ENCODE measurements around the gene CEBPB.
"Not testable (repeated sequence)": the region's sequence is repeated elsewhere in the genome, so short reads cannot be mapped to it uniquely, and the experiment has no call there.

Gene CEBPB
- total RNA-seq, result 16.2 to 65.6 (median 45.5) reads per million in 3 experiments

DNA sequence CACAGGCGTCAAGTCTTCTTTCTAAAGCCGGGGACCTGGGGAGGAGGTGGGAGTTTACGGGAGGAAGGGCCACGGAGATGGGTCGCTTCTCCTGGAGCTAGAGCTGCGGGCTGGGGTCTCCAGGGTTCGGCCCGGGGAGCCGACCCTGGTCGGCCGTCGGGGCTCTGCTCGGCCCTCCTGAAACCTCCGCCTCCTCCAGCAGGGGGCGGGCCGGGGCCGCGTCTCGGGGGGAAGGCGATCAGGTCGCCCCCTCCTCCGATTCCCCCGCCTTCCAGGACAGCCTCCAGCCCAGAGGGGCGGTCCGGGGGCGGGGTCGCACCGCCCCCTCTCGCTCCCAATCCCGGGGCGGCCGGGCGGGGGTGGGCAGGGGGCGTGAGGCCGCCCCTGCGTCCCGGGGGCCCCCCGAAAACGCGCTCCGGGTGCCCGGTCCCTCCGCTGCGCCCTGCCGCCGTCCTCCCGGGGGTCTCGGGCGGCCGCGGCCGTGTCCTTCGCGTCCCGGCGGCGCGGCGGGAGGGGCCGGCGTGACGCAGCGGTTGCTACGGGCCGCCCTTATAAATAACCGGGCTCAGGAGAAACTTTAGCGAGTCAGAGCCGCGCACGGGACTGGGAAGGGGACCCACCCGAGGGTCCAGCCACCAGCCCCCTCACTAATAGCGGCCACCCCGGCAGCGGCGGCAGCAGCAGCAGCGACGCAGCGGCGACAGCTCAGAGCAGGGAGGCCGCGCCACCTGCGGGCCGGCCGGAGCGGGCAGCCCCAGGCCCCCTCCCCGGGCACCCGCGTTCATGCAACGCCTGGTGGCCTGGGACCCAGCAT lies at the start of gene CEBPB:
Gene CEBPB, plus strand, starts transcription at position 580 of the 814 bp plus-strand sequence. Its CDS starts 204 bp downstream, at position 784.
- peak; percentile 77 for DNase-seq

DNA sequence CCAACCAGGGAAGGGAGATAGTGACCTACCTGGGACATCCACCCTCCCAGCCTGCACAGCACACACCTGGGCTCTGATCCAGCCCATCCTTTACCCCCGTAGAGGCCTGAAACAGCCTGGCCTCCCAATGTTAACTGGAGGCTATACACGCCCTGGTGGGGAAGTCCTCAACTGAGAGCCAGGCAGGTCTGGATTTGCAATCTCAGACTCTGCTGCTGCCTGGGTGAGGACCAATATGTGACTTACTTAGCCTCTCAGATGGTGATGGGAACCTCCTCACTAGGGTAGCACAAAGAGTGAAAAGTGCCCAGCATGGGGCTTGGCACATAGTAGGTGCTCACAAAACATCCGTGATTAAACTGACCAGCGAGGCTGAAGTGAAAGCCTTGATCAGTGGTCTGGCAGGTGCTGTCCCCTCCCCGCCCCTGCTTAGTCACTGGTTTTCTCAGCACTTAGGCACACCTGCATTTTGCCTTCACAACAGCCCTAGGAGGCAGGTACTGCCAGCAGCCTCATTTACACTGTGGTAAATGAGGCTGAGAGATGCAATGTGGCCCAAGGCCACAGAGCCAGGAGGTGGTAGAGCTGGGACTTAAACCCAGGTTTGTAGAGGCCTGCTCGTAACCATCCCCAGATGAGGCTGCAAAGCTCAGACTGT lies 49.5 kb upstream of the CEBPB start:
- DNase-seq, result no peak

DNA sequence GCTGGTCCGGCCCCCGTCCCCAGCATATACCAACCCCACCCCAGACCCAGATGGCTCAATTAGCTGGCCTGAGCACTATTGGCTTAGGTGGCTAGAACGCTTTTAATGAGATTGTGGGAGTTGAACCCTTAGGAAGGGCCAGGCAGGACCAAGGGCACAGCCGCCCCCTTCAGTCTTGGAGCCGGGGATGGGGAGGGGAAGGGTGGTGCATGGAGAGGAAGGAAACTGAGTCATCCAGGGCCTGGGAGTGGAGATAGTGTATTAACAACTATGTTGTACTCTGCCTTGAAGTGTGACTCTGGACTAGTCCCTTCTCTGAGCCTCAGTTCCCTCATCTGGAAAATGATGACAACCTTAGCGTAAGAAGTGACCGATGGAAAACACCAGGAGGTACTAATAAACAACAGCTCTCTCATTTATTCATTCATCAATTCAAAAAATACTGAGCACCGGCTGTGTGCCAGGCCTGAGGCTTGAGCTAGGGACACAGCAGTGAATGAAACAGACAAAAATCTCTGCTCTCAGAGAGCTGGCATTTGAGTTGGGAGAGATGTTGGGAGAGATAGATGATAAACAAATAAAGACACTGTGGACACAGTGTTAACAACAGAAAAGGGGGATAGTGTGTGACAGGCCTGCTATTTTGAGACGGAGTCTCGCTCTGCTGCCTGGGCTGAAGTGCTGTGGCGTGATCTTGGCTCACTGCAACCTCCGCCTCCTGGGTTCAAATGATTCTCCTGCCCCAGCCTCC lies 48.6 kb upstream of the CEBPB start:
- DNase-seq, result no peak

DNA sequence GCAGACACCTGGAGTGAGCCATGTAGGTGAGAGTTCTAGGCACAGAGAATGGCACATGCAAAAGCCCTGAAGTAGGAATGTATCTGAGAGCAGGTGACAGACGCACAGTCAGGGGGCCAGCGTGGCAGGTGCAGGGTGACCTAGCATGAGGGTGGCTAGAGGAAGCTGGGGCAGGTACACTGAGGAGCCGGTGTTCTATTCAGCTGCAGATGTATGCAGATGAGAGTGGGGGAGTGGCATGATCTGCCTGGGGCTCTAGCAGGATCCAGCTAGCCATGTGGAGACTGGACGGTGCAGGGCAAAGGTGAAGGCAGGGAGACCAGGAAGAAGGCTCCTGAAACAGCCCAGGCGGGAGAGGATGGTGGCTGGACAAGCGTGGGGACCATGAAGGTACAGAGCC lies 47.8 kb upstream of the CEBPB start:
- no peak for DNase-seq

DNA sequence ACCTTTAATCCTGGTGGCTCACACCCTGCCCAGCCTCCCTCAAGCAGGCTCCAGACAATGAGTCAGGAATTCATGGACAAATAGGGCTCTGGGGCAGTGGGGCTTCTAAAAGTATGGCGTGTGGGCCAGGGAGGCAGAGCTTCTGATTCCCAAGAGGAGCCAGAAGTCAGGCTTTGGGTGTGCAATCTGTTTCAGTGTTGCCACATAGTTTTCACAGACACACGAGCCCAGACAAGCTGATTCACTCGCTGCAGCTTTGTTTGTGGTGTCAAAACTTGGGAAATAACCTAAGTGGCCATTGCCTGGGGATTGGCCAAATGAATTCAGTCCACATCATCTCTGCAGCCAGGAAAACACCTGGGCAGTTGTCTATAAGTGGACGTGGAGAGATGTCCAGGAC lies 46.3 kb upstream of the CEBPB start:
- DNase-seq, result no peak

DNA sequence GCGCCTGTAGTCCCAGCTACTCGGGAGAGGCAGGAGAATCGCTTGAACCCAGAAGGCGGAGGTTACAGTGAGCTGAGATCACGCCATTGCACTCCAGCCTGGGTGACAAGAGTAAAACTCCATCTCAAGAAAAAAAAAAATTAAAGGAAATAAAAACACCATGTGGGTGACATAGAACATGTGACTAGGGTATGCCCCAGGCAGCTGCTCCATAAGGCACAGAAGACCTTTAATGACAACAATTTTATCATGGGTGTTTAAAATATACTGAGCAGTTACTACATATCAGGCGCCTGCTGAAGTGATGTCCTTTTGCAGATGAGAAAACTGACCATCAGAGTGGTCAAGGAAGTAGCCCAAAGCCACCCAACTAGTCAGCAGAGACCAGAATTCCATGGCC lies 45.1 kb upstream of the CEBPB start:
- DNase-seq, result no peak

DNA sequence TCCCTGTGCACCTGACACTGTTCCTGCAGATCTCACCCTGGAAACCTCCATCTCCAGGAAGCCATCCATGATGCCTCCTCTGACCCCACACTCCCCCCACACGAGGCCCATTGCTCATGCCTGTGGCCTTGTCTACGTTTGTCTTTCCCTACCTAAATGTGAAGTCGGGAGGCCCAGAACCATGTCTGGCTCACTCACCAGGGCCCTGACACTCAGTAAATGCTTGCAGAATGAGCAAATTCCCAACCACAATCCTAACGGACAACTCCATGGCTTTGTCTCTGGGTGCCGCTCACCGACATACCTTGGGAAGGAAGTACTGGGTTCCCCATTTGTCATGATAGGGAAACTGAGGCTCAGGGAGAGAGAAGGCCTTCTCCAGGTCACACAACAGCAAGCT lies 44.4 kb upstream of the CEBPB start:
- no peak for DNase-seq

DNA sequence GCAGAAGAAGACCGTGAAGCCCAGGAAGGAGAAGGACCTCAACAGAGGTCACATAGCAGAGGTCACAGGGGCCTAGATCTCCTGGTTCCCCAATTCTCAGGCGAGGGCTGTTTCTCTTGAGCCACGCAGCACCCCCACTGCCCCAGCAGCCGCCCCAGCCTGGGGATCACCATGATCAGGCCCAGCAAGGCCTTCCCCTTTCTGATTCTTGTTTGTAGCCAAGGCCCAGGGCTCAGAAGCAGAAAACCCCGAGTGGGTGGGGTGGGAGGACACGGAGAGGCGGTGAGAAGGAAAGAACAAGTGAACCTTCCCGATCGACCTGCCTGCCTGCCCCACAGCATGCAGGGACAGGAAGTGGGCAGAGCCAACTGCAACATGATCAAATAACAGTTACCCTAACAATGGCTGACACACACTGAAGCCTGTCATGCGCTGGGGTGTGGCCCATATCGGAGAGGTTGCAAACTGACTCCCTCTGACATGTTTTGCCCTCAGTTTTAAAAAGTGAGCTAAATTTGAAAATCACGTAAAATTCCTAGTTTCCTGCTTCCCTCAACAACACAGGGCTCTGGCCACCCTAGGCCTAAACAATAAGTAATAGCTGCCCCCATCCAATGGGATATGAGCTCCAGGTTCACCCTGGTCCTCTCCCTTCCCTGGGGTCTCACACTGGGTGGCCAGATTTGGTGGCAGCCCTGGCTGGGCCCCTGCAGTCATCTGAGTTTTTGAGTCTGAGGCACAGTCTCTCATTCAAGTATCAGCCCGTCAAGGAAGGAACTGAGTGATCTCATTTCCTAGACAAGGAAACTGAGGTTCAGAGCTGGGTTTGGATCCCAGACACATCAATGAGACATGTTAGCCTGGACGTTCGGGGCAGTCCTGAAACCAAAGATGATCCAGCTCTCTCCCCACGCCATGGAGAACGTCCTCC lies 43.6 kb upstream of the CEBPB start:
- peak; percentile 83 for DNase-seq

DNA sequence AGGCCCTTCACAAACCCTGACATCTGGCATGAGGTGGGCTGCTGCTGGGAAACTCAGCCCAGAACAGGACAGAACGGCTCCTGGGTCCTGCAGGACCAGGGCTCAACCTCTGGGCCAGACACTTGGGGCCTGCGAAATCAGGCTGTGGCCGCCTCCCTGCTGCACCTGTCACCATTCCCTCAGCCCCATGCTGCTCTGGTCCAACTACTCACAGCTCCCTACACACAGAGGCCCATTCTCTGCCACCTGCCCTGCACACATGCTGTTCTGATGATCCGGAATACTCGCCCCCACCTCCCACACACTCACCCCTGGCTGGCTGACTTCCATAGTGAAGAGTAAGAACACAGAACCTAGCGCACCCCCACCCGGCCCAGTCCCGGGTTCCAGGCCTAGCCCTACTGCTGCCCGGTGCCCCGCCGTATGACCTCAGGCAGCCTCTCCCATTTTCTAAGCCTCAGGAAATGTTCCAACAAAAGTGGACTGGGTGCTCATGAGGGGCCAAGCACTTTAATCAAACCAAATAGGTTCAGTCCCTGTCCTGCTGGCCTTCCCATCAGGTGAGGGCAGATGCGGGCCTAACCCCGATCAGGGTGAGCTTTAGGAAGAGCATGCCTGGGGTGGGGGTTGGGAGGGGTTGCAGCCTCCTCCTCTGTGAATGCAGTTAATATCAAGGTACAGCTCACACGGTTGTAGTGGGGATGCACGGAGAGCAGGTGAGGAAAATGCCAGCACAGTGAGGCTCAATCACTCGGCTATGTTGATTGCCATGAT lies 41.0 kb upstream of the CEBPB start:
- DNase-seq, result no peak

DNA sequence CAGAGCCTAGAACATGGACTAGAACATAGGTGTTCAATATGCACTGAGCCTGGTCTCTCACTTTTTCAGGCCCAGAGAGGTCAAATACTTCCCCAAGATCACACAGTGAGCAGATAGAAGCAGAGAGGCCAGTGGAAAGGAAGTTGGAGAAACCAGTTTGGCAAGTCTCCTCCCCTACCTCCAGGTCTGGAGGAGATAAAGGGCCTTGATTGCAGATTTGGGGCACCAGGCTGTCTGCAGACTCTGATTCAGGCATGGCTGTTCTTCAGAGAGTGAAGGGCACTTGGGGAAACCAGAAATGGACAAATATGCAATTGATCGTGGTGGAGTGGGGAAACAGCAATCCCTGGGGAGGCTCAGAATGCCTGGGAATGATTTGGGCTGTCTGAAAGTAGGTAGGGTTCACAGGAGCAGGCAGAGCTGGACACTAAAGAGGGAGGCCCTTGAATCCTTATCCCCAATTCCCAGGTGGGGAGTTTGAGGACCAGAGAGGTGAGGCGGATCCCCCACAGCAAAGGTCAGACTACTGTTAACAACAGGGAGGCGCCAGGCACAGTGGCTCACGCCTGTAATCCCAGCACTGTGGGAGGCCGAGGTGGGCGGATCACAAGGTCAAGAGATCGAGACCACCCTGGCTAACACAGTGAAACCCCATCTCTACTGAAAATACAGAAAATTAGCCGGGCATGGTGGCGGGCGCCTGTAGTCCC lies 39.4 kb upstream of the CEBPB start:
- no peak for DNase-seq

DNA sequence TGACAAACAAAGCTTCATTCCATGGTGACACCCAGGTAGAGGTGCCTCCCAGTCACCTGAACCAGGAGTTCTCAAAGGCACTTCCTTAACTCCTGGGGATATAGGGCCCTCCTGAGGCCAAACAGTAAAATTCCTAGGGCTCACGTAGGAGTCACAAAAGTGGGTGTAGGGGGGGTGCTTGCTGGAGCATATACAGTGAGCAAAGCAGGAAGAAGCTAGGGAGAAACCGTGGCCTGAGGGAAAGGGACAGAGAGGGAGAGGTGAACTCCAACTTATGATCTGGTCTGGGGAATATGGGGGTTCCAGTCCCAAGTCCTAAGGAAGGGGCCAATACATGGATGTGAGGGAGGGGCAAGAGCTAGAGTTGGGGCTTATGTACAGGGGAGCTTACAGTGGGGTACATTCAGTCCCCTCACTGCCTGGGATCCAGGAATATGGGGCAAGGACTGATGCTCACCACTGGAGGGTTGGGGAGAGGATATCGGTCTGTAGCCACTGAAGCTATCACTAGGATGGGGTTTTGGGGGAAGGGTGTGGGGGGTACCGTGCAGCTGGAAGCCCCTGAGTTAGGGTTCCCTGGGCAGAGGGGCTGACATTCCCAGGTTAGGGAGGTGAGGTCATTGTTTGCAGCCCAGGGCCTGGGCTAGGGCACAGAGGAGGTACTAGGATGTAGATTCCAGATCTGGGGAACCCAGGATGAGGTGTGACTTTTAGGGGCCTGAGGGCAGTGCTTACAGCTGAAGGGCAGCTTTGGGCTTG lies 38.1 kb upstream of the CEBPB start:
- DNase-seq, result no peak

DNA sequence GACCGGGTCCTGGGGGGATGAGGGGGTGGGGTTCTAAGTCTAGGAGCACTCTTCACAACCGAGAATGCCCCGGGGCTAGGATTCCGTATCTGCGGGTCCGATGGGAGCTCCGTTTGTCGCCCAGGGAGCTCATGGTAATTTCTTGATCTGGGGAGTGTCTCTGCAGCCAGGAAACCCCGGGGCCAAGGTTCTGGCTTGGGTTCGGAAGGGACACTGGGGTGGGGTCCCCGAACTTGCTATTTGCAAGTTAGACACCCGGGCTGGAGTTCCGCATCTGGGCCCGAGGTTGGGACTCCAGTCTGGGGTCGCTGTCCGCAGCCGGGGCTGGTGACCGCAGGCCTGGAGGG lies 37.5 kb upstream of the CEBPB start:
- no peak for DNase-seq

DNA sequence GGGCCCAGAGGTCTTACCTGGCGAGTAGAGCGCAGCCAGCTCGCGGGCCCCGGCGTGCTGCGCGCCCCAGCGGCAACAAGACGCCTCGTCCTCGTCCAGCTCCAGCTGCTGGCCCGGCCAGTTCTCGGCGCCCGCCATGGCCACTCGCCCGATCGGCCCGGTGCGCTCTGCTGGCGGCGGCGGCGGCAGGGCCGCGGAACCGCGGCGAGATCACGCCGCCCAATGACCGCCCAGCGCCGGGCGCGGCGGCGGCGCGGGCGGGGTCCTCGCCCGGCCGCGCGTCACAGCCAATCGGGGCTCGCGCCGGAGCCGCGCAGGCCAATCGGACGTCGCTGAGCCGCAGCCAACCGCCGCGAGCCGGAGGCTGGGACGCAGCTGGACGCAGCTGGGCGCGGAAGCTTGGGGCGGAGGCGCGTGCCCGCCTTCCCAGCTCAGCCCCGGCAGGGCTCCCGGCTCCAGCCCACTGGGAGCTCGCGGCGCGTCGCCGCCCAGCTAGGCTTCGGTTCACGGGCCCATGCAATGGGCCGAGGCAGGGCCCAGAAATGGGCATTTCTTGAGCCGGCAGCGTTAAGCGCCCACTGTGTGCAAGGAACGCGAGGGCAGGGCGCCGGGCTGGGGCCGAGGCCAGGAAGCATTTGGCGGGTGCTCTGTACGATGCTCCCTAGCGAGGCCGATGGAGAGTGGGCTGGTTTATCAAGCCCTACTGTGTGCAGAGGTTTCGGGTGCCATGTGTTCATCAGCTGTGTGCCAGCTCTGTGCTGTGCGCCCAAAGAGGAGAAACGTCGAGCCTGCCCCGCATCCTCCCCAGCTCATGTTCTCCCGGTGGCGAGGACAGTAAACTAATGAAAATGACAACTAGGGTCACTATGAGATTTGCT lies 36.9 kb upstream of the CEBPB start, which contains the start of gene PEDS1:
Gene PEDS1, minus strand, starts transcription at position 224 of the 878 bp plus-strand sequence. Its CDS starts 86 bp downstream, at position 138.
- peak; percentile 82 for DNase-seq

DNA sequence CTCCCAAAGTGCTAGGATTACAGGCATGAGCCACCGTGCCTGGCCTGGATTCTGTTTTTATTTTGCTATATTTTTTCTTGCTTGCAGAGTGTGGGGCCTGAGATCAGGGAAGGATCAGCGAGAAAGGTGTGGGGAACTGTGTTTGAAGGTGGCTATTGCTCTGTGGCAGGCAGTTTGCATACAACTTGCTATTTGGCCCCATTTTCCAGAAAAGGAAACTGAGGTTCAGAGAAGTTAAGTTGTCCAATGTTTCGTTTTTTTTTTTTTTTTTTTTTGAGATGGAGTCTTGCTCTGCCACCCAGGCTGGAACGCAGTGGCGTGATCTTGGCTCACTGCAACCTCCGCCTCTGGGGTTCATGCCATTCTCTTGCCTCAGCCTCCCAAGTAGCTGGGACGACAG lies 29.1 kb upstream of the CEBPB start:
- DNase-seq, result not testable (repeated sequence)

DNA sequence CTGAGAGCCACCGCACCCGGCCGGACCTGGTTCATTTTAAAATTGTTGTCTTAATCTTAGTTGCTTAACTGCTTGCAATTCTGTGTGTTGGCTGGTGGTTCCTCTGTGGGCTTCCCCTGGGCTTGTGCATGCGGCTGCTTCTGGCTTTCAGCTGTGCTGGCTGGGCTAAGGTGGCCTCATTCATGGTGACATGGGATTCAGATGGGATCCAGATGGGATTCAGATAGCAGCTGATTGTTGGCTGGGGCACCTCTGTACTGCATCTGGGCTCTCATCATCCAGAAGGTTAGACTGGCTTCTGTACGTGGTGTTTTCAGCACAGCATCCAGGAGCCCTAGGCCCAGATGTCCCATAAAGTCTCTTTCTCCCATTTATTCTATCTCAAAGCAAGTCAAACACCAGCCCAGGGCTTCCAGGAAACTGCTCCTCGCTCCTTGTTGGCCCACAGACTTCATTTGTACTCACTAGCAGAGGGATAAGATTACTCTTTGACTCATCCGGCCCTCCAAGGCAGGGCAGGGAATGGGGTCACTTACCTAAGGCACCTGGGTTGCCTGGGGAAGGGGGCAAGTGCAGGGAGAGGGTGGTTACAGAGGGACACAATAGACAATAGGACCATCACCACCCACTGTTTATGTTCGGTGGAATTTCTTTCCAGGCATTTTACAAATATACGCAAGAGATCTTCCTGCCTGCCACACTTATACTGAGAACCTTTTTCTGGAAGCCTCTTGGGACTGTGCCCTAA lies 26.9 kb upstream of the CEBPB start:
- no peak for DNase-seq

DNA sequence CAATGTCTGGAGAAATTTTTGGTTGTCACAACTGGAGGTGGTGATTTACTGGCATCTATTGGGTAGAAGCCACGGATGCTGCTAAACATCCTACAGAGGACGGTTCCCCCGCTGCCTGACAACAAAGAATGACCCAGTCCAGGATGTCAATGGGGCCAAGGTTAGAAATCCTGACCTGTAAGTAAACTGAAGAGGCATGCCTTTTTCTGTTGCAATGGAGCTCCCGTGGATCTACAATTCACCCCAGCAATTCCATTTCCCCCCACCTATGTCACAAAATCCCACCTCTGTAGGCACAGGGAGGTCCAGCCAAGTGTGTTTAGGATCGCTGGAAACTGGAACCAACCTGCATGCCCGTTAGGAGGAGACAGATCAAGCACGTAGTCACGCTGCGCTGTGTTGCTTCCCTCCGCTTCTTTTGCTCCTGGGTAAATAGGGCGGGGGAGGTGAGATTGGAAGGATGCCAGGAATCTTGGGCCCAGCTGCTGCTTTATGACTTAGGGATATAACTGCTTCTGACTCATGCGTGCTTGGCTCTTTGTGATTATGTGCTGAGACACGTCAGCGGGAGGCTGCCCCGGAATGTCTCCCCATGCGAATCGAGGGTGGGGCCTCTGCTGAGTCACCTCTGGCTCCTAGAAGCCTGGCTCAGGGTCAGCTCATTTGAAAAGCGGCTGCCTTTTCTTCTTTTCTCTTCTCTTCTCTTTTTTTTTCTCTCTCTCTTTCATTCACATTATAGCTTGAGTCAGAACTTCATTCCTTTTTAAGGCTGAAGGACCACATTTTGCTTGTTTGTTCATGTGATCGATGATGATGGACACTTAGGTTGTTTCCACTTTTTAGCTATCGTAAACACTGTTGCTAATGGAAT lies 24.7 kb upstream of the CEBPB start:
- peak; percentile 46 for DNase-seq

DNA sequence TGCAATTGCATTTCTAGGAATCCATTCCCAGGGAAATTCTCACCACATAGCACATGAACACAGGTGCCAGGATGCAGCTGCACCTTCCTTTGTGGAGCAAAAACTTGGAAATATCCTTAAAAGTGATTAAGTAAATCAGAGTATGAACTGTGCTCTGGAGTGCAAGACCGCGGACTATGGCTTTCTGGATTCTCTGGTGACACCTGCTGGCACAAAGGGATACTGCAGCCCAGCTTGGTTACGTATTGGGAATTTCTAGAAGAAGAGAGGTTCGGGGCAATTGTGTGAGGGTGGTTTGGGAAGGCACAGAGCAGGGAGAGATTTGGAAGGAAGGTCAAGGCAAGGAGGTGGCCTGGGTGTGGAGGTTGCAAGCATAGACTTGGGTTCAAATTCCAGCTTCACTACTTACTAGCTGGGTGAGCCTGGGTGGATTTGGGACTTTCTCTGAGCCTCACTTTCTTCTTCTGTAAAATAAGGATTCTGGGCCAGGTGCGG lies 21.3 kb upstream of the CEBPB start:
- DNase-seq, result peak; percentile 65
